IMR-90 (cell line): ENCODE measurements around the gene NPHS1. TPM values are rescaled to one million over a fixed set of nuclear protein-coding genes. Genes with fewer than 3 reads are reported as not detected.

Experiments
- ATAC-seq: fragments of 200-7000 bp; cut with Tn5 transposase; 2 replicates; pipeline ENCODE4 v1.9.1; 2020; ENCODE audit warnings: low read depth, mild to moderate bottlenecking, moderate library complexity
- BruUV-seq: library from RNA; stranded (reverse); fragments of 400-500 nt; replicated peaks from 2 replicates; lab custom pipeline; 2021; lab: Mats Ljungman, UMichigan
- CTCF ChIA-PET: fragments of 300-600 bp; formaldehyde crosslinking; extraction: SDS; loops from one replicate; lab custom pipeline; 2021; ENCODE audit warnings: antibody characterized with exemption; lab: Yijun Ruan, JAX
- POLR2A ChIA-PET: fragments of 300-600 bp; sonication (Branson Sonifier 250); formaldehyde crosslinking; loops from one replicate; lab custom pipeline; 2022; ENCODE audit warnings: antibody characterized with exemption; ENCODE audit not compliant: unreplicated experiment; lab: Charles Lee
- DNase-seq: peaks from one replicate; pipeline ENCODE4 v3.0.0; 2013
- H2AFZ ChIP-seq: replicated peaks from 2 replicates; pipeline ENCODE3; 2013; ENCODE audit warnings: low read length, mild to moderate bottlenecking; ENCODE audit not compliant: poor library complexity
- H2AK5ac ChIP-seq: 2 replicates; pipeline ENCODE4 v1.6.1; 2013; ENCODE audit warnings: low read depth, low read length, inconsistent platforms
- H2AK9ac ChIP-seq: replicated peaks from 2 replicates; pipeline ENCODE3; 2013; ENCODE audit warnings: mild to moderate bottlenecking, low read depth, low read length, moderate library complexity; ENCODE audit not compliant: poor library complexity
- H2BK120ac ChIP-seq: 2 replicates; pipeline ENCODE4 v1.6.1; 2013; ENCODE audit warnings: low read depth, low read length, inconsistent platforms
- H2BK15ac ChIP-seq: 3 replicates; pipeline ENCODE4 v1.6.1; 2013; ENCODE audit warnings: low read depth, low read length, inconsistent platforms
- H2BK20ac ChIP-seq: 2 replicates; pipeline ENCODE4 v1.6.1; 2013; ENCODE audit warnings: low read depth, mild to moderate bottlenecking, inconsistent platforms, low read length, moderate library complexity
- H2BK5ac ChIP-seq: 2 replicates; pipeline ENCODE4 v1.6.1; 2013; ENCODE audit warnings: mild to moderate bottlenecking, low read depth, low read length, inconsistent platforms; ENCODE audit not compliant: poor library complexity, severe bottlenecking
- H3K14ac ChIP-seq: replicated peaks from 2 replicates; pipeline ENCODE4 v1.6.1; 2013; ENCODE audit warnings: low read depth, low read length, inconsistent platforms
- H3K18ac ChIP-seq: 2 replicates; pipeline ENCODE4 v1.6.1; 2013; ENCODE audit warnings: low read depth, low read length, control low read depth
- H3K23ac ChIP-seq: 2 replicates; pipeline ENCODE4 v1.6.1; 2013; ENCODE audit warnings: low read depth, low read length, inconsistent platforms
- H3K27ac ChIP-seq: 2 replicates; pipeline ENCODE4 v1.5.1; 2013; ENCODE audit warnings: mild to moderate bottlenecking, control low read depth, low read length; ENCODE audit not compliant: insufficient read depth
- H3K27me3 ChIP-seq: 2 replicates; pipeline ENCODE4 v1.6.1; 2013; ENCODE audit warnings: low read length; ENCODE audit not compliant: control insufficient read depth, insufficient read depth
- H3K36me3 ChIP-seq: 2 replicates; pipeline ENCODE4 v1.6.1; 2013; ENCODE audit warnings: low read length, mixed read lengths; ENCODE audit not compliant: control insufficient read depth, insufficient read depth
- H3K4ac ChIP-seq: 2 replicates; pipeline ENCODE4 v1.6.1; 2013; ENCODE audit warnings: low read depth, low read length, inconsistent platforms
- H3K4me1 ChIP-seq: 2 replicates; pipeline ENCODE4 v1.6.1; 2013; ENCODE audit warnings: low read length, mixed read lengths; ENCODE audit not compliant: control insufficient read depth, insufficient read depth
- H3K4me2 ChIP-seq: 2 replicates; pipeline ENCODE4 v1.6.1; 2013; ENCODE audit warnings: low read depth, mild to moderate bottlenecking, control low read depth, low read length, moderate library complexity
- H3K4me3 ChIP-seq: 2 replicates; pipeline ENCODE4 v1.5.1; 2013; ENCODE audit warnings: low read depth, mild to moderate bottlenecking, control low read depth, low read length, moderate library complexity; ENCODE audit not compliant: insufficient read depth
- H3K56ac ChIP-seq: 2 replicates; pipeline ENCODE4 v1.6.1; 2013; ENCODE audit warnings: low read length, inconsistent platforms; ENCODE audit not compliant: insufficient read depth; ENCODE audit errors: extremely low read depth
- H3K79me1 ChIP-seq, 2 experiments: 2 replicates each; pipeline ENCODE4 v1.6.1; 2013; ENCODE audit warnings: low read length in 2 of 2, inconsistent platforms in 1 of 2, low read depth in 1 of 2
- H3K9ac ChIP-seq: 2 replicates; pipeline ENCODE4 v1.6.1; 2013; ENCODE audit warnings: low read depth, low read length, control low read depth
- H3K9me1 ChIP-seq: 2 replicates; pipeline ENCODE4 v1.6.1; 2013; ENCODE audit warnings: low read length, inconsistent platforms; ENCODE audit not compliant: insufficient read depth
- H3K9me3 ChIP-seq: 2 replicates; pipeline ENCODE4 v1.6.1; 2013; ENCODE audit warnings: low read length; ENCODE audit not compliant: control insufficient read depth, insufficient read depth
- H4K20me1 ChIP-seq: 2 replicates; pipeline ENCODE4 v1.6.1; 2013; ENCODE audit warnings: low read length, inconsistent platforms; ENCODE audit not compliant: insufficient read depth
- H4K5ac ChIP-seq: 2 replicates; pipeline ENCODE4 v1.6.1; 2013; ENCODE audit warnings: mild to moderate bottlenecking, low read depth, low read length, control low read depth
- H4K8ac ChIP-seq, 2 experiments: 2 replicates each; pipeline ENCODE4 v1.6.1; 2013; ENCODE audit warnings: low read depth in 2 of 2, low read length in 2 of 2, control low read depth in 1 of 2, inconsistent platforms in 1 of 2
- H4K91ac ChIP-seq: 2 replicates; pipeline ENCODE4 v1.6.1; 2013; ENCODE audit warnings: low read depth, low read length, inconsistent platforms; ENCODE audit not compliant: insufficient read depth
- CHD1 ChIP-seq: IDR thresholded peaks from 2 replicates; pipeline ENCODE4 v1.6.1; 2012; ENCODE audit warnings: low read depth, low read length, improper control_type of control experiment
- FOS ChIP-seq: fragments of 150-350 bp; IDR thresholded peaks from 2 replicates; pipeline ENCODE4 v1.6.1; 2016; ENCODE audit warnings: low read depth, low read length
- MAZ ChIP-seq: IDR thresholded peaks from 2 replicates; pipeline ENCODE4 v1.6.1; 2012; ENCODE audit warnings: low read depth, mild to moderate bottlenecking, low read length, improper control_type of control experiment, moderate library complexity, borderline replicate concordance
- MXI1 ChIP-seq: IDR thresholded peaks from 2 replicates; pipeline ENCODE4 v1.6.1; 2012; ENCODE audit warnings: low read depth, mild to moderate bottlenecking, low read length, moderate library complexity, borderline replicate concordance
- NFE2L2 ChIP-seq: fragments of 150-350 bp; IDR thresholded peaks from 2 replicates; pipeline ENCODE4 v1.6.1; 2016; ENCODE audit warnings: low read depth, mild to moderate bottlenecking, low read length
- RAD21 ChIP-seq: IDR thresholded peaks from 2 replicates; pipeline ENCODE4 v1.6.1; 2012; ENCODE audit warnings: low read length, improper control_type of control experiment
- RCOR1 ChIP-seq: IDR thresholded peaks from 2 replicates; pipeline ENCODE4 v1.6.1; 2012; ENCODE audit warnings: mild to moderate bottlenecking, low read length, improper control_type of control experiment; ENCODE audit not compliant: insufficient replicate concordance
- RFX5 ChIP-seq: IDR thresholded peaks from 2 replicates; pipeline ENCODE4 v1.8.0; 2012; ENCODE audit warnings: low read depth, mild to moderate bottlenecking, low read length, moderate library complexity
- SMC3 ChIP-seq: fragments of 150-350 bp; IDR thresholded peaks from 2 replicates; pipeline ENCODE4 v1.6.1; 2016; ENCODE audit warnings: low read depth, mild to moderate bottlenecking, antibody characterized with exemption, low read length, moderate library complexity
- WGBS, 2 experiments: methylation state at CpG; one replicate each; pipeline versions ENCODE4 v1.1.5 to v1.1.7; 2013; ENCODE audit warnings: missing lambda C conversion rate in 2 of 2; ENCODE audit not compliant: insufficient read length in 1 of 2; ENCODE audit errors: extremely low coverage in 2 of 2; 5-methylcytosine and 5-hydroxymethylcytosine counted together
- dilution Hi-C: fragments of 300-500 bp; cut with HindIII; formaldehyde crosslinking; loops from one replicate; pipeline ENCODE4 v1.14.3; 2018; ENCODE audit warnings: low sequenced_read_pairs; ENCODE audit not compliant: unreplicated experiment
- in situ Hi-C: fragments of 300-500 bp; cut with MboI; formaldehyde crosslinking; loops from 3 replicates; pipeline ENCODE4 v1.14.3; 2019; ENCODE audit warnings: low sequenced_read_pairs, inconsistent platforms, mixed read lengths
- intact Hi-C: fragments of 100-400 bp; cut with micrococcal nuclease; formaldehyde crosslinking; loops from 2 replicates; pipeline ENCODE4 v1.10.0; 2022
- polyA plus RNA-seq, 3 experiments: library from polyadenylated mRNA; depleted of rRNA; stranded (reverse); fragments of >200 nt; gene quantifications; 2 replicates each; pipeline ENCODE4 v1.2.3, GENCODE V29; 2012; ENCODE audit warnings: low replicate concordance in 1 of 3
- total RNA-seq: library from RNA; depleted of rRNA; stranded (reverse); fragments of >200 nt; gene quantifications from 2 replicates; pipeline ENCODE4 v1.2.3, GENCODE V29; 2012
- TF ChIP-seq, protein P1 (sequence below): fragments of 150-350 bp; IDR thresholded peaks from 2 replicates; pipeline ENCODE4 v1.6.1; 2017; ENCODE audit warnings: mild to moderate bottlenecking, antibody characterized with exemption, low read length, low read depth

The NPHS1 gene
- total and polyA plus RNA-seq, 2 of the 4 experiments (the other 2 are of a cell fraction), result not detected

DNA sequence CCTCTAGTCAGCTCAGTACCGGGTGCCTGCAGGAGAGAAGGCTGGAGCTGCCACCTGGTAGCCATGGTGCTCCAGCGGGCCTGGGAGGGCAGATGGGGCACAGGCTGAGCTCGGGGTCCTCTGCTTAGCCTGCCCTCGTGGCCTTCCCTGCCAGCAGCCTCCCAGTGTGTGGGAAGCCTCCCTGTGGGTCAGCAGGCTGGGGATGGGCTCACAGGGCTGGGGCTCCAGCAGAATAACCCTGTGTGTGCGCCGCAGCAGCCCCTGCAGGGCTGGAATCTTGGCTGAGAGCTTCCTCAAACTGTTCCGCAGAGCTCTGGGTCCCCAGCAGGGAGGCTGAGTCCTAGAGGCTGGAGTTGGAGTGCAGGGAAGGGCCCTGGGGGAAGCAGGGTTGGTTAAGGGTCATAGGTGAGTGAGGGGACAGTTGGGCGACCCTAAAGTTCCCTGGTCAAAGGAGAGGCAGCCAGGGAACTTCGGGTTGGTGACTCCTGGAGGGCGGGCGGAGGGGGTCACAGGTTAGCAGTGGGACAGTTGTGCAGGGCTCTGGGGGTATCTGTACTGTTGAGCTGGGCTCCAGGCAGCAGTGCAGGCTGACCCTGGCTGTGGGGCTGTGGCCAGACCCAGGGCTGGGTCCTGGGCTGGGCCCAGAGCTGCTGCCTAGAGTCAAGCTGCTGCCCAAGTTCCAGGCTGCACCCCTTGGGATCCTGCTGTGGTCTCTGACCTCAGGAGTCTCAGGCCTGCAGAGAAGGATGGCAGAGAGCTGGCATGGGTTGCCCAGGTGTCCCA is 62.9 kb downstream of the NPHS1 start (continued):
- no peak for TF ChIP-seq RCOR1
- TF ChIP-seq, protein P1, sequence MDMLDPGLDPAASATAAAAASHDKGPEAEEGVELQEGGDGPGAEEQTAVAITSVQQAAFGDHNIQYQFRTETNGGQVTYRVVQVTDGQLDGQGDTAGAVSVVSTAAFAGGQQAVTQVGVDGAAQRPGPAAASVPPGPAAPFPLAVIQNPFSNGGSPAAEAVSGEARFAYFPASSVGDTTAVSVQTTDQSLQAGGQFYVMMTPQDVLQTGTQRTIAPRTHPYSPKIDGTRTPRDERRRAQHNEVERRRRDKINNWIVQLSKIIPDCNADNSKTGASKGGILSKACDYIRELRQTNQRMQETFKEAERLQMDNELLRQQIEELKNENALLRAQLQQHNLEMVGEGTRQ, result no peak

DNA sequence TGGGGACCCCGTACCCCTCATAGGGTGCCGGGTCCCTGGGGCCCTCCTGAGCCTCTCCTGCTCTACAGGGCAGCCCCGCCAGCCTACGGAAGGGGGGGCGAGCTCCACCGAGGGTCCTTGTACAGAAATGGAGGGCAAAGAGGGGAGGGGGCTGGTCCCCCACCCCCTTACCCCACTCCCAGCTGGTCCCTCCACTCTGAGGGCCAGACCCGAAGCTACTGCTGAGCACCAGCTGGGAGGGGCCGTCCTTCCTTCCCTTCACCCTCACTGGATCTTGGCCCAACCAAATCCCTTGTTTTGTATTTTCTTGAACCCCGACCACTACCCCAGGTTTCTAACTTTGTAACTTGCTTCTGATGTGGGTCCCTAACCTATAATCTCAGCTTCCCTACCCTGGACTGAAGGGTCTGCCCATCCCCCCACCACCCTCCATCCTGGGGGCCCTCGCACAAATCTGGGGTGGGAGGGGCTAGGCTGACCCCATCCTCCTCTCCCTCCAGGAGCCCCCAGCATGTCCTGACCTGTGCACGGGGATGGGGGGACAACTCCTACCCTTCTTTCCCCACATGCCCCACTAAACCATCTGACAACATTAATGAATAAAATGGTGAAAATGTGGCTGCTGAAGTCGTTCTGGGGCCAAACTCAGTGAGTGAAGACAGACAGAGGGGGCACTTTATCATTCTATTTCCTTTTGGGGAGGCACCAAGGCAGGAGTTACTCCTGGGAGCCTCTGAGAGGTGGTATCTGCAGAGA is 63.9 kb downstream of the NPHS1 start:
- dilution Hi-C loops (no loop called here), in situ Hi-C loops (no loop called here), intact Hi-C loops (no loop called here)
- Histone ChIP-seq H4K20me1 (no peaks in the 10 kb centered on the region), H3K4ac (no peak overlapping the region), H4K5ac (no peak overlapping the region), H4K91ac (no peak overlapping the region), H4K8ac (no peak overlapping the region), H2BK20ac (no peak overlapping the region), H3K56ac (no peak overlapping the region), H3K36me3 (no peaks in the 10 kb centered on the region; the same call in 1 of the 2 replicates), H3K9me3 (no peaks in the 10 kb centered on the region), H3K4me1 (no peaks in the 10 kb centered on the region), H2BK15ac (no peak overlapping the region), H3K4me3 (no peak overlapping the region), H3K9ac (no peak overlapping the region), H3K23ac (no peak overlapping the region), H2AK5ac (no peak overlapping the region), H2BK5ac (no peak overlapping the region), H2AFZ (no peak overlapping the region), H3K27me3 (no peaks in the 10 kb centered on the region), H2BK120ac (no peak overlapping the region), H3K4me2 (no peak overlapping the region), H3K14ac (no peak overlapping the region), H3K27ac (no peak overlapping the region), H3K79me1 (no peaks in the 10 kb centered on the region), H2AK9ac (no peak overlapping the region), H3K18ac (no peak overlapping the region), H3K9me1 (no peaks in the 10 kb centered on the region)
- POLR2A ChIA-PET, result no interaction called here
- no peak for ATAC-seq
- CTCF ChIA-PET, result no interaction called here
- no peak for DNase-seq
- WGBS, 2 experiments, result 87% methylated on average over 3 of the region's 12 CpGs; no CpG with 5 or more reads in 1 of the 2 experiments
- BruUV-seq, result no TSS peak
- TF ChIP-seq FOS (no peak), CHD1 (no peak), RFX5 (no peak), RAD21 (no peak), NFE2L2 (no peak), SMC3 (no peak), MXI1 (no peak), MAZ (no peak), RCOR1 (no peak)
- TF ChIP-seq, protein P1, result no peak
